ENCODE results near the gene RBM47. TPM values are rescaled to one million over a fixed set of nuclear protein-coding genes. Genes with fewer than 3 reads are reported as not detected.
"Not testable (repeated sequence)": the region's sequence is repeated elsewhere in the genome, so short reads cannot be mapped to it uniquely, and the experiment has no call there.

RBM47 gene
- total and polyA plus RNA-seq, 3 donors from 2014 or later = 17.8 to 95.1 (median 51.7) TPM

DNA sequence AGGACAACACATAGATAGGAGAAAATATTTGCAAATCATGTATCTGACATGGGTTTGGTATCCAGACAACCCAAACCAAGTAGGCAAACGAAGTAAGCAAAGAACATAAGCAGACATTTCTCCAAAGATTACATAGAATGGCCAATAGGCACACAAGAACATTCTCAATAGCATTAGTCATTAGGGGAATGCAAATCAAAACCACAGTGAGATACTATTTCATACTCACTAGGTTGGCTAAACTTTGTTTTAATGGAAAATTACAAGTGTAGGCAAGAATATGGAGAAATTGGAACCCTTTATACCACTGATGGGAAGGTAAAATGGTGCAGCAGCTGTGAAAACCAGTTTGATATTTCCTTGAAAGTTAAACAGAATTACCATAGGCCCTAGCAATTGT lies 219.8 kb downstream of the RBM47 start:
- Histone ChIP-seq H3K36me3 (ENCODE audit: low read depth, missing control alignments) (no peaks in the 10 kb centered on the region), H3K4me3 (no peak overlapping the region), H3K27ac (no peak overlapping the region), H3K27me3 (no peaks in the 10 kb centered on the region), H3K9me3 (no peaks in the 10 kb centered on the region), H3K4me1 (no peaks in the 10 kb centered on the region)
- DNase-seq = no peak
- intact Hi-C loops (cut with DNase I; ENCODE audit: low total_unique reads) = no loop called here
- 81 to 86% methylated on average over 1 of the region's 1 CpG for WGBS, 2 donors
- TF ChIP-seq POLR2A (IDR thresholded peaks at IDR 0.05) = no peak
- TF ChIP-seq CTCF (IDR thresholded peaks at IDR 0.05) = no peak

DNA sequence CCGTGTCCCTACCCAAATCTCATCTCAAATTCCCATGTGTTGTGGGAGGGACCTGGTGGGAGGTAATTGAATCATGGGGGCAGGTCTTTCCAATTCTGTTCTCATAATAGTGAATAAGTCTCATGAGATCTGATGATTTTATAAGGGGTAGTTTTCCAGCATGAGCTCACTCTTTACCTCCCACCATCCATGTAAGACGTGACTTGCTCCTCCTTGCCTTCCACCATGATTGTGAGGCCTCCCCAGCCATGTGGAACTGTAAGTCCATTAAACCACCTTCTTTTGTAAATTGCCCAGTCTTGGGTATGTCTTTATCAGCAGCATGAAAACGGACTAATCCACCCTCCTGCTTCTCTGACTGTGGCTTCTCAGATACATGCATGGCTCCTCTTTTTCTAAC lies 222.2 kb downstream of the RBM47 start:
- H3K36me3 ChIP-seq (ENCODE audit: low read depth, missing control alignments); H3K4me1 ChIP-seq; DNase-seq; H3K27ac ChIP-seq; intact Hi-C loops (cut with DNase I; ENCODE audit: low total_unique reads); H3K9me3 ChIP-seq; H3K4me3 ChIP-seq; H3K27me3 ChIP-seq: not testable (repeated sequence)
- WGBS, 2 donors = 78 to 87% methylated on average over 3 of the region's 3 CpGs

DNA sequence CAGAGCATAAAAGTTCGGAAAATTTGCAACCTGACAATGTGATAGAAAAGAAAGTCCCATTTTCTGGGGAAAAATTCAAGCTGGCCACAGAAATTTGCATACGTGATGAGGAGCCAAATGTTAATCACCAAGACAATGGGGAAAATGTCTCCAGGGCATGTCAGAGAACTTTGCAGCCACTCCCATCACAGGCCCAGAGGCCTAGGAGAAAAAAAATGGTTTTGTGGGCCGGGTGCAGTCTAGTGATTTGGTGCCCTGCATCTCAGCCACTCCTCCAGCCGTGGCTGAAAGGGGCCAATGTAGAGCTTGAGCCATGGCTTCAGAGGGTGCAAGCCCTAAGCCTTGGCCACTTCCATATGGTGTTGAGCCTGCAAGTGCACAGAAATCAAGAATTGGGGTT lies 223.3 kb downstream of the RBM47 start:
- Histone ChIP-seq H3K36me3 (ENCODE audit: low read depth, missing control alignments) (no peaks in the 10 kb centered on the region), H3K27me3 (no peaks in the 10 kb centered on the region), H3K9me3 (no peaks in the 10 kb centered on the region), H3K4me1 (no peaks in the 10 kb centered on the region), H3K27ac (no peak overlapping the region), H3K4me3 (no peak overlapping the region)
- WGBS, 2 donors = 94 to 95% methylated on average over 4 of the region's 4 CpGs
- TF ChIP-seq POLR2A (IDR thresholded peaks at IDR 0.05) (no peak), CTCF (IDR thresholded peaks at IDR 0.05) (no peak)
- intact Hi-C loops (cut with DNase I; ENCODE audit: low total_unique reads) = no loop called here
- no peak for DNase-seq

DNA sequence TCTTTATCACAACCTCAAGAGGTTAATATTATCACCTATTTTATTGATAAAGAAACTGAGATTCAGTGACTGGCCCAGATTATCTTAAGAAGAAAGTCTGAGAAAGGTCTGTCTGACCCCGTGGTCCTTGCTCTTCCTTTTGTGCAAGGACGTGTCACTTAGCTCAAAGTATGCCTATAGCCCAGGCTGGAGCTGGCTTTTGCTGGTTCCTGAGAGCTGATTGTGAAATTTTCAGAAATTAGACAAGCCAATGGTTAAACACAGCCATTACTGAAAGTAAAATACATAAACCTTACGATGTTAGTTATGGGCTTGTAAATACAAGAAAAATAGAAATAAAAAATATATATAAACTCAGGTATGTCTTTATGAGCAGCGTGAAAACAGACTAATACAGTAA lies 224.5 kb downstream of the RBM47 start:
- TF ChIP-seq POLR2A (IDR thresholded peaks at IDR 0.05) (no peak), CTCF (IDR thresholded peaks at IDR 0.05) (no peak)
- Histone ChIP-seq H3K4me3 (no peak overlapping the region), H3K27me3 (no peaks in the 10 kb centered on the region), H3K36me3 (ENCODE audit: low read depth, missing control alignments) (no peaks in the 10 kb centered on the region), H3K9me3 (no peaks in the 10 kb centered on the region), H3K4me1 (no peaks in the 10 kb centered on the region), H3K27ac (no peak overlapping the region)
- no peak for DNase-seq
- intact Hi-C loops (cut with DNase I; ENCODE audit: low total_unique reads) = no loop called here
- WGBS, 2 donors = 94% methylated on average over 4 of the region's 4 CpGs

DNA sequence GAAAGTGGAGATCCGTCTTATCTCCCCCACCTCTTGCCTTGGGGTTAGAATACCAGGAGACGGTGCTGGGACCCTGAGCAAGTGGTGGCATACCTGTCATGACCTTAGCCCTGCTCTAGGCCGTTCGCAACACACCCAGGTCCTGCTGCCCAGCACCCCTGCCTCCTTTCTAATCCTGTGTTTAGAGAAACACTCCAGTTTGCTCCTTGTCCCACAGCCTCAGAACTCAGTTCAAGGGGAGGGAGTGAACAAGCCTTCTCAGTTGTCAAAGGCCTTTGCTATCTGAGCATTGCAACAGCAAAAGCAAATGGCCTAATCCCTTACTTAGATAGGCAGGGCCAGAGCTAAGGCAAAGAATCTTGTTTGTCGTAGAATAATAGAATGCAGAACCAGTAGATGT lies 226.6 kb downstream of the RBM47 start:
- H3K27ac ChIP-seq = no peak overlapping the region
- H3K36me3 ChIP-seq (ENCODE audit: low read depth, missing control alignments) = no peaks in the 10 kb centered on the region
- no peaks in the 10 kb centered on the region for H3K9me3 ChIP-seq
- H3K4me1 ChIP-seq = no peaks in the 10 kb centered on the region
- intact Hi-C loops (cut with DNase I; ENCODE audit: low total_unique reads) = no loop called here
- TF ChIP-seq CTCF (IDR thresholded peaks at IDR 0.05) (no peak), POLR2A (IDR thresholded peaks at IDR 0.05) (no peak)
- H3K27me3 ChIP-seq = no peaks in the 10 kb centered on the region
- WGBS, 2 donors = 75 to 90% methylated on average over 5 of the region's 5 CpGs
- no peak for DNase-seq
- H3K4me3 ChIP-seq = no peak overlapping the region
